NK-92 (cell line): Measurements from ENCODE around the gene NFIA.

Experiments
- DNase-seq: peaks from one replicate; lab custom pipeline; 2025; ENCODE audit not compliant: unreplicated experiment; lab: John Stamatoyannopoulos, UW

NFIA gene

DNA sequence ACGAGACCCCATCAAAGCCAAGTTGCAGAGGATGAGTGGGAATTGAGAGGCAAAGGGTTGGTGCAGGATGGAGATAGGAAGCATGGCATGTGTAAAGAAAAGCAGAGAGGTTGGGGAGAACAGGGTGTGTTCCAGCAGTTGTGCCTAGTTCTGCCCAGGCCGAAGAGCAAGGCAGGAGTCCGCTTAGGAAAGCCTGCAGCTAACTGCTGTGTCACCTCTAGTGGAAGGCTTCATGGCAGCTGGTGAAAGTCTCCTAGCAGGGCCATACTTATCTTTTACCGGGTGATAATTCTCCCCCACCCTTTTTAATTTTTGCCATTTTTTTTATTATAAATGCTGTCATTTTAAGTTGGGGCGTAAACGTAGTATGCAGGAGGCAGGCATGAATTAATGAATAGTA is 93.6 kb downstream of the NFIA start:
- DNase-seq = no peak

DNA sequence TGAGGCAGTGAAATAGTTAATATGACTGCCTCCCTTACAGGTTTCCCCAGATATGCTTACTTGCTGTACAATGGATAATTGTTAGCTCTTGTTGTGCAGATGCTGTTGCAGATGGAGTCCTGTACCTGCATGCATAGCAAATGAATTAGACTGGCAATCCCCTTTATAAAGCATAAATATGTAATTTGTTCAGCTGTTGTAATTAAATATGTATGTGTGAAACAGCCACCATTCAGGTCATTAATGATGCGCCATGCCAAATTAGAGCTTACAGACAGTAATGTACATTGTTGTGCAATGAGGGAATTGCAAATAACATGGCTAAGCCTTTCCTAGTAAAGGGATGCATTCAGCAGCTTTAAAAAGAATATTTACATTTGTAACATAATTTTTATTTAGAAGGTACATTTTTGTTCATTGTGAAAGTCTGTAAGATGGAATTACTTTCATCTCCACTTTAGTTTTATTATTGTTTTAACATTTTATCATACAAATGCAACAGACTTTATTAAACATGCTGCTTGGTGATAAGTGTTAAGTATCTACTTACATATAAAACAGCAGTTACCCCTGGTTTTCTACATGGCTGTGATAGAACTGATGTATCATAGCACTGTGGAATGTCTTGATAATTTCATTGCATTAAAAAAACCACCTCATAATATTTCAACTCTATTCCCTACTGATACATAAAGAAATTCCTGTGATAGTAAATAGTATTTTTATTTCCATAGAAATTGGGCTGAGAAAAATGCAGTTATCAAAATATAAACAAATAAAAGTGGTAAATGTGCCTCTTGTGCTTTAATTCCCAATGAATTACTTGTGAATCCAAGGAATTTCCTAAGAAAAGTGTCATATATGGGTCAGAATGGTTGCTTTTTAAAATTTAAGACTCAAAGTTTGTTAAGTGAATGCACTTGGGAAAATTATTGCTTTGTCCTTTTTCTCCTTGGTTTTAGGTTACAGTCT is 99.0 kb downstream of the NFIA start:
- DNase-seq = no peak

DNA sequence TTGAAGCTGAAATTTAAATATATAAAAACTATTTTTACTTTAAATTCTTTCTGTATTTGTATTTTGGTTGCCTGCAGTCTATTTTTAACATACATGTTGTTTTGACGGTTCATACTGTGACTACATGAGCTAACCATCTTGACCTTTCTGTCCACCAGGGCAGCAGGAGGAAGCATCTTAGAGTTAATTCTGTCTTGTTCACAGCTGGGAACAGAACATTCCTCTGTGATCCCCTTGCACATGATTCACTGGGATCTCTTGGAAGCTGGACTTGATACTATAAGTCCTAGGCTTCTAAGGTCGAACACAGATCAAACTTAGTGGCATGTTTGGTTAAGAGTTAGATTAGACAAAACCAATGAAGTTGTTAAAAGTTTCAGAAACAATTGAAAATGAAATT is 99.7 kb downstream of the NFIA start:
- DNase-seq = no peak

DNA sequence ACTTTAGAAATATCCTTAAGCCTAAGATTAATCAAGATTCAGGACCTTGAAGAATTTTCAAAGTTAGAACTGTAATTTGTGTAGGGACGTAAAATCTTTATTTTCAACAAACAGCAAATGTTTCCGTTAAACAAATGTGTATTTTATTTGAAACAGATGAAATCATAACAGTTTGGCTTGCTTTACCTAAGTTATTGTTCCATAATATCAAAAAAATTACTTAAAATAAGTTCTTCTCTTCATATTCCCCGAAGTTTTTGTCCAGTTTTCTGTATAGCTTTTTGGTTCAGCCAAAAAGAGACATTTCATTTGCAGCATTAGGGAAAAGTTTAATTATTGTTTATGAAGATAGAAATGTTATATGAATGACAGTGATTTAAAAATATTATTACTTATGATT is 100.1 kb downstream of the NFIA start:
- DNase-seq = no peak

DNA sequence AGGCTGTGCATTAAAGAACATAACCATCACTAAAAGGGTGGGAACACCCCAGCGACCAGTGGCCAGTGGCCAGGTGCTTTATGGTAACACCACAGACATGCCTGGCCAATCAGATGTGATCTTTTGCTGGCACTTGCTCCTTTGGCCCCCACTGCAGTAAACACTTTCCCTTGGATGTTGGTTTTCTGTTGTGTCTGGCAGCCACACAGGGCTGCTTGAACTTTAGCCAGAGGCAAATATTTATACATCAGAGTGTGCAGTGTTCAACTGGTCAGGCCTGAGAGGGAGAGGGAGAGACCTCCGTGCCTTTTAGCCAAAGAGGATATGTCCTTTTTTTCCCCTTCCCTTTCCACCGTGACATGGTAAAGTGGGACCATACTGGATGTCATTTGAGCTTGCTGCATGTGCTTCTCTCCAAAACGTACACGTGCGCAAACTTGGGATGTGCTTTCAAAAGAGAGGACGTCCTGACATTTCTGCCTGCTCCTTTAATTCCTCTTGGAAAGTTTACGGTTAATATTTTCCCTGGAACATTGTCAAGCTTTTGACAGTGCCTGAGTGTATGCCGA is 101.2 kb downstream of the NFIA start:
- DNase-seq = no peak

DNA sequence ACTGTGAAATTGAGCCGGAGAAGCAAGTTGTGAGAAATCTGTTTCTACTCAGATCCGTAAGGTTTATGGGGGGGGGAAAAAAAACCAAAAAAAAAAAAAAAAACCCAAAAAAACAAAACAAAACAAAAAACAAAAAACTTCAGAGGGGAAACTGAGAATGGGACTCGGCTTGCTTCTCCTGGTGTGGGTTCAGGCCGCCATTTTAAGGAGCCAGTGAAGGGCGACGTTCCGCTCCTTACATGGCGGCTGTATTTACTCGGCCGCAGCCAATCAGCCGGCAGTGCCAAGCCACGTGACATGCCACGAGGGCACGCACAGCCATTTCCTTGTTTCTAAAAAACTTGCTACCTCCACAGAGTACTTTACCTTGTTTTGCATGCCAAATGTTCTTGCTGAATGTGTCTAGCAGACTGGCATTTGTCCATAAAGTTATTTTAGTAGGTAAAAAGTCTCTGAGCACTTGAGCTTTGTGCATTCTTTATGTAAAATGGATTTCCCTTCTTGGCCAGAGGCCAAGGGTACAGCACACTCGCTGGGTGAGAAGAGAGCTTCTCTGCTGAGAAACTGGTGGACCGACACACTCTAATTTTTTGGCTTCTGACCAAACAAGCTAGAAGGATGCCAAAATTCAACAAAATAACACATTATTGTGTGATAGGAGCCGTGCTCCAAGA is 101.8 kb downstream of the NFIA start:
- no peak for DNase-seq

DNA sequence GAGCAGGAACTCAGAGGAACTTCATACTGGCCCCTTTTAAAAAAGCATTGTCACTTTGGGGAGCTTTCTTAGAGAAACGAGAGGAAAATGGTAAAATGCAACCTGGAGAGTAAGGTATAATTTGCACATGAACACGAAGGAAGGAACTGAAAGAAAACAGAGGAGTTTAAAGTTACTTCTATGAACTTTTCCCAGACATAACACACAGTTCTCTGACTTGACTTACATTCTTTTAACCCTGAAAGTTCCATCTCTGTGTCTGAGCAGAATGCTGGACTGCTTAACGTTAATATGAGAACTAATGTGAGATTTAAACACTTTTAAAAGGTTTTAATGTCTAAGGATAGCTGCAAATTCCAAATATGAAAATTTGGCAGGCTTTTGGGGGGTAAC is 102.3 kb downstream of the NFIA start:
- DNase-seq = no peak

DNA sequence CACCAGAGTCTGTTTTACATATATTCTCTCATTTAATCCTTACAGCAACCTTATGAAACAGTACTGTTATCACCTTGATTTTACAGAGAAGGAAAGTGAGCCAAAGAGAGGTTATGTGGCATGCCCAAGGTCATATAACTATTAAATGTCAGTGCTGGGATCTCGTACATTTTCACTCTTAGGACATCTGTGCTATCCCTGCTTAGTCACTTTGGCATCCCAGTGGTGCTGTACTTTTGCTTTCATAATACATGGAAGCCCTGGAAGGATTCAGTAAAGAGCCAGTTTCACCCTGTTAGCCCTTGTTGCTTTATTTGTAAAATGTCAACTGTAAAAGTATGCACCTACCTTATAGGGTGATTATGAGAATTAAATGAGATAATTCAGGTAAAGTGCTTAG is 104.4 kb downstream of the NFIA start:
- no peak for DNase-seq

DNA sequence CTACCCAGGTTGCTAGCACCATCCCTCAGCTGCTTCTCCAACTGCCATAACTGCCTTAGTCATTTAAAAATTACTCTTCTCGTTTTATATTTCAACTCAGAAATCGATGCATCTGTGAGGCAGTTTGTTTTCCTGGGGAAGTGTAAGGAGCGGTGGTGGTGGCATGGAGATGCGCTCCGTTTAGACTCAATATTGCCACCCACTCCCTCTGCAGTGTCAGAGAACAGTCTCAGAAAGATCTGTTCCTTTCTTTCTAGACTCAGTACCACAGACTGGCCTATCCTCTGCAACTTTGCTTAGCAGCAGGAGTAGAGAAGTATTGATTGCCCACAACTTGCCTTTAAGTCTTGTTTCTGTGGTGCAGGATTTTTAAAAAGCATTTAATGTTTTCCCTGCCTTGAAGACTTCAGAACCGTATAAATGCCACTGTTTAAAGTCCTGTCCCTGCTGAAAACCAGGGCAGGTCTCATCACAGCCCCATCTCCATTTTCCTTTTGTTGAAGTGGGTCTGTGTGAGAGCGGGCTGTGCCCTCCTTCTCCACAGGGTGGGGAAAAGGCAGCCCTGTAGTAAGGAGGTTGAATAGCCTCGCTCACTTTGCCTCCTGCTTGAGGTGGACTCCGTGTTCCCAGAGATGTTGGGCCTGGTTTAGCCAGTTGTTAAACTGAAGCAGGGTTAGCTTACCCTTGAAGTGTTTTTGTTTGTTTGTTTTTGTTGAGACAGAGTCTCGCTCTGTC is 105.2 kb downstream of the NFIA start:
- no peak for DNase-seq

DNA sequence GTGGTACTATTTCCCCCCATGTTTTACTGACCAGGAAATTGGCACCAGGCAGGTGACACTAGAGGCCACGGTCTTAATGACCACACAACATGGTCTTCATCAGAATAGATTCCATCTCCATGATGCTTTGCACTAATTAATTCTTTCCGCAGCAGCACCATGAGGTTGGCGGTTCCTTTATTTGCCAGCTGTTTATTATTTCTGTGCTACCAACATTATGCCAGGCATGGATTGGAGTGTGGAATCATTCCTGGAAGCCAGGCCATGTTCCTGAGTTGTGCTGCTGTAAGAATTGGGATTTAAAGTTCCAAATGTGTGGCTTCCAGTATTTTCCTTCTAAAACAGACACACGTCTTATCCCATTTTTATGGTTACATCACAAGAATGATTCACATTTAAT is 107.8 kb downstream of the NFIA start:
- no peak for DNase-seq

DNA sequence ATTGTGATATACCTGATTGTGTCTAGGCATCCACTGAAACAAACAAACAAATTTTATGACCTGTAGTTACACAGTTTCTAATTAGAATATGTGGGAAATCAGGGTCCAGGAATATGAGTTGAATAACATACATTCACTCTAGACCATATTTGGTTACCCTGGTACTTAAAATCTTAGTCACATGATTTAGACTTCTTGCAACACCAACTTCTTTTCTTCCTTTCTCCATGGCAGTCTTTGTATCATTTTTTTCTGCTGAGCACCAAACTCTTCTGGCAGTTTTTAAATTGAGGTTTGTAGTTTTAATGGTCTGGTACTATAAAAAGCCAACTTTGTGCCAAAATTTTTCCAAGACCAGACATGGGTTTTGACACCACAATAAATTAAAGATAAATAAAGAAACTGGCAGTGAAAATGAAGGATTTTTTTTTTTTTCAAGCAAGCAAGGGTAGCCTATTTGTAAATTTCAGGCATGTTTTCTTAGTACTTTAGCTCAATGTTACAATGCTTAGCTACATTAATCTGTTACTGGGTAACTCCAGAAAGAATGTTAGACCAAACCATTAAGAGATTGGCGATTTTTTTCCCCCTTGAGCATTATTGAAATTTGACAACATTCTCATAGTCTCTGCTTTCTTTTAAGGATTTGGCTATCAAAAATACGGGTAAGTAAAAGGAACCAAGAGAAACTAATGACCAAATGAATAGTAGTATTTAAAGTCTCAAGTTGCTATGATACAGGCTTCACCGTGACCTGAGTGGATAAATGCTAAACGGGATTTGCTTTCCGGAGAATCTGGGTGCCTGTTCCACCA is 108.5 kb downstream of the NFIA start:
- no peak for DNase-seq

DNA sequence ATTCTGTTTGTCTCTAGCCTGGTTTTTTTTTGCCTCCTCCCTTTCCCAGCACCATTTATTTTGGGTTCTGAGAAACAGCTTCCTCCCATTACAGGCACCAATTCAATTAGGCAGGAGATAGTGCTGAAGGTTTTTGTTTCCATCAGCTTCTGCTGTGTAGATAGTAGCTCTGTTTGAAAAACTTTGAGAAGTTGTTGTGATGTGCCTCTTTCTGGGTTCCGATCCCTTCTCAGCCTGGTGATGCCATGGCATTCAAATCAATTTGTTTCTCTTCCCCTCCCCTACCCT is 109.0 kb downstream of the NFIA start:
- no peak for DNase-seq

DNA sequence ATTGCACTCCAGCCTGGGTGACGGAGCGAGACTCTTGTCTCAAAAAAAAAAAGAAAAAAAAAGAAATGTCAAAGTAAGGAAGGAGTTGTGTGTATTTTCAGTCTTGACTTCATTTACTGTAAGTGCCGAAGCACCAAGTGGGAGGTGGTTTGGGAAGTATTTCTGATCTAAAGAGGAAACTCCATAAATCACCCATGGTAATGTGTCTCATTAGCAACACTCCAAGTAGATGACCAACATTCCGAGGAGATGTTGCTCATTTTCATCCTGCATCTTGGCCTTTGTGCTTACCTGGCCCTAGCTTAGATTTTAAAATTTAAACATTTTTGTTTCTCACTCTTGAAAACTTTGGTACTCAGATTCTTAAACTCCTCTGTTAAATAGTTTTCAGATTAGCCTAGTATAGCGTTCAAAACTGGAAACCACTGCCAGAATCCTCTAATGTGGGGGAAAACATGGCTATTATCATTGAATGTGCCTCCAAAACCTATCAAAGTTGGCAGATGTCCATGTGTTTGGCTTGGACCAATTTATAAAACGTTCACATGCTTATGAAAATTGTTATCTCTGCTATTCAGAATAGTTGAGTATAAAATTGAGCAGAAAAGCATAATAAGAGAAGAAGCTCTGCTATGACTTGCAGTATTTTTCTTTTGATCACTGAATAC is 110.4 kb downstream of the NFIA start:
- no peak for DNase-seq

DNA sequence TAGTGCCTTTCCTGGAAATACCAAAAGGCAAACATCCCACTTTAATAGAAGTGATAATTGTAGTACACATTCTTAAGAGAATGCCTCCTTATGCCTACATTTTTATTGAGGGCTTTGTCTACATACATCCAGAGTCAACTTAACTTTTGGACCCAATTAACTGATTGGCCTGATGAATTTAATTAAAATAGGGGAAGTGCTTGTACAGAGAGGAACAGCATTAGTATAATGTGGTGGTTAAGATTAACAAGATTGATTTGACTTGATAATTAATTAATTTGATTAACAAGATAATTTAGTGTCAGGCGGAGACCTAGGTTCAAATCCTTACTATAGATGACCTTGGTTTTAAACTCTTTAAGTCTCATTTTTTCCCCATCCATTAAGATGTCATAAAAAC is 111.4 kb downstream of the NFIA start:
- no peak for DNase-seq

DNA sequence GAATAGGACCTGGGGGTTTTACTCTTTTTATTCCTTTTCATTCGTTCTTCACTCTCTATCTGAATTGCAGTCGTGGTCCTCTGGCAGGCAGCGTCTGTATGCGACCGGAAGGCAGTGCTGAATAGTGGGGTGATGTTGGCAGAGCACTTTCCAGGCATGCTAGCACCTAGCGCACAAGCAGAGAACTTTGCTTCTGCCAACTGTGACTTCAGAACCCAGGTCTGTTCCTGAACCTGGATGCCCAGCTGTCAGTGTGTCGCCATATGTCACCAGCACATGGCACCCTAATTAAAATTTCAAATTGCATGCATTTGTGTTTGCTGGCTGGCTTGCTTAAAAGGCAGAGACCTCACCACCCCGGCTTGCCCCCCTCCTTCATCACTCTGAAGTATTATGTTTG is 116.2 kb downstream of the NFIA start:
- DNase-seq = no peak

DNA sequence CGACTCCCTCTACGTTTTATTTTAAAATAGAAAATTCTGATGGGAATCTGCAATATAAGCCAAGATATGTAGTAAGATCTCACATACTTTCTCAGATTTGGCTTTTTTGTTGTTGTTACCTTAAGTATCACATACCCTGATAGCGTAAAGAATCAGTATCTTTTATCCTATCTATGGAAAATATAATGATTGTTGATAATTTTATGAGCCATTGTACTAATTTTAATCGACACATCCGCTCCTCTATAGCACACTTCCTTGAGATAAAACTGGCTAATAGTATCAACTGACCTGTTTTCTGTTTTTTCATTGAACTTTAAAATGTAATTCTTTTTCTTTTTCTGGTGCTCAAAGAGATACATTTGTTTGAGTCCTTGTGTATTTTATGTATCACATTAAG is 118.7 kb downstream of the NFIA start:
- DNase-seq = no peak

DNA sequence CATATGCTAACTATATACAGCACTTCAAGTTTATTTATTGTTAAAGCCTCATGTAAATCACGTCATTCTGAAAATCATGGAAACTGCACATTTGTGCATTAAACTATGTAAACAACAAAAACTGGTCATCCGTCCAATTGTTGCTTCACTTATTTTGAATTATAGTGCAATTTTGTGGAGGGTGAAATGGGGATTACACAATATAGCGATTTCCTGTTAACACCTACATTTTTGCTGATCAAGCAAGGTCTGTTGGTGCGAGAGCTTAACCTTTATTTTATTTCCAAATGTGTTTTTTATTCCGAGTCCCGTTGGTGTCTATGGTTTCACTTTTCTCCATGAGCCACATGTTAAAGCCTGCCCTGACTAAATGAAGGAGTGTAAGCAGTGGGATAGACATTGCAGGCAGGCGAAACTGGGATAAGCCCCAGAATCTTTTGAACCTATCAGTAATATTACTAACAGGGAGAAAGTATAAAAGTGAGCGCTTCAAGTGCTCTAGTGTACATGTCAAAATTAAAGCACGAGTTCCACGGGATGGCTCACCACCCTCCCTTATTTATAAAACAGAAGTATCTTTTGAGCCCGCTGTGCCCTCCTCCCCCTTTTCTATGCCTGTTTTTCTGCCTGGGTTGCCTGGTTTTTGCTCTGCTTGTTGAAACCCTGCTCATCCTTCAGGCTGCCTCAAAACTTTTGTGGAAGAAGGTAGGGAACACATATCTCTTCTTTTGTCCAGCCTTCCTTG is 120.7 kb downstream of the NFIA start:
- DNase-seq = no peak

DNA sequence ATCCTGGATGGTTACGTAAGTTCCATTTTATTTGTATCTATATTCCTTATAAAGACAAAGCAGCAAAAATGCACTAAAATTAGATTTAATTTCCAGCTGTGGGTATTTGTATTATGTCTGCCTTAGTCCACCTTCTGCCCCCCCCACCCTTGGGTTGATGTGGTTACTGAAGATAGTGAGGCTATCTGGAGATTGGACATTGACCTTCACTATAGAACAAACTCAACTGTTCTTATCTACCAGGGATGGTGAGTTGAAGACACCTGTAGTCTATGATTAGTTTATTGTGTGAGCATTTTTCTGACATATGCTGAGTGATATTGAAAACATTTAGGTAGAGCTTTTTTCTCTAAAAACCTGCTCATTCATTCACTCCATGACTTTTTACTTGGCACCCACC is 122.2 kb downstream of the NFIA start:
- DNase-seq = no peak

DNA sequence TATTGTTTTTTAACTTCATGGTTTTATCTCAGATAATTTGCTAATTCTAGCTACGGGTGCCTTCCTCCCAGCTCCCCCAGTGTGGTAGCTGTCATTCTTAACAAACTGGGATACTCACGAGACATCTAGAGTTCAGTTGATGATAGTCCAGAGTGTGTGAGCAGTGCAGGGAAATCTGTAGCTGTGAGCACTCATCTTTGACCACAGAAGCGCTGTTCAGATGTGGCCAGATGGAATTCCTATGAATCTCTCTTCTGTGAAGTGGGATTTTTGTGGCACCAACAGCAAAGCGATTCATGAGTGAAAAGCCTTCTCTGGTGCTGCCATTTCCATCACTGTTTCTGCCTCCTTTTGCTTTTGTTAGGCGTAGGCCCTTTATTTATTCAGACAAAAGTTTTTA is 125.1 kb downstream of the NFIA start:
- DNase-seq = no peak

DNA sequence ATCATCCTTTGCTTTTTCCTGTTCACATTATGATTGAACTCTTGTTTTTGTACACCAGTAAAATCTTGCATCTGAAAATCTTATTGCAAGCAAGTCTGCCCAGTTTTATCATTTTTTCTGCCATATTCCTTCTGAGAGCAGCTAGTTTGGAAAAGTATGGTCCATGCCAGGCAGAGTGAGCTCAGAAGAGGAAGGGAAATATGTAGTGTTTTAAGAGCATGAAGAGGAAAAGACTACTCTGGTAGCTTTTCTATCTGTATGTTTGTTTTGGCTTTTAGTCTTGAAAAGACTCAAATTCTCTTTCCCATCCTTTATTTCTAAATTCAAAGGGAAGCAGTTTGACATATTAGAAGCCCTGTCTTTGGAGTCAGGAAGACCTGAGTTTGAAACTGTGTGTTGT is 125.8 kb downstream of the NFIA start:
- no peak for DNase-seq
